ENCODE data around the gene SGO2.

SGO2 gene, protein sequence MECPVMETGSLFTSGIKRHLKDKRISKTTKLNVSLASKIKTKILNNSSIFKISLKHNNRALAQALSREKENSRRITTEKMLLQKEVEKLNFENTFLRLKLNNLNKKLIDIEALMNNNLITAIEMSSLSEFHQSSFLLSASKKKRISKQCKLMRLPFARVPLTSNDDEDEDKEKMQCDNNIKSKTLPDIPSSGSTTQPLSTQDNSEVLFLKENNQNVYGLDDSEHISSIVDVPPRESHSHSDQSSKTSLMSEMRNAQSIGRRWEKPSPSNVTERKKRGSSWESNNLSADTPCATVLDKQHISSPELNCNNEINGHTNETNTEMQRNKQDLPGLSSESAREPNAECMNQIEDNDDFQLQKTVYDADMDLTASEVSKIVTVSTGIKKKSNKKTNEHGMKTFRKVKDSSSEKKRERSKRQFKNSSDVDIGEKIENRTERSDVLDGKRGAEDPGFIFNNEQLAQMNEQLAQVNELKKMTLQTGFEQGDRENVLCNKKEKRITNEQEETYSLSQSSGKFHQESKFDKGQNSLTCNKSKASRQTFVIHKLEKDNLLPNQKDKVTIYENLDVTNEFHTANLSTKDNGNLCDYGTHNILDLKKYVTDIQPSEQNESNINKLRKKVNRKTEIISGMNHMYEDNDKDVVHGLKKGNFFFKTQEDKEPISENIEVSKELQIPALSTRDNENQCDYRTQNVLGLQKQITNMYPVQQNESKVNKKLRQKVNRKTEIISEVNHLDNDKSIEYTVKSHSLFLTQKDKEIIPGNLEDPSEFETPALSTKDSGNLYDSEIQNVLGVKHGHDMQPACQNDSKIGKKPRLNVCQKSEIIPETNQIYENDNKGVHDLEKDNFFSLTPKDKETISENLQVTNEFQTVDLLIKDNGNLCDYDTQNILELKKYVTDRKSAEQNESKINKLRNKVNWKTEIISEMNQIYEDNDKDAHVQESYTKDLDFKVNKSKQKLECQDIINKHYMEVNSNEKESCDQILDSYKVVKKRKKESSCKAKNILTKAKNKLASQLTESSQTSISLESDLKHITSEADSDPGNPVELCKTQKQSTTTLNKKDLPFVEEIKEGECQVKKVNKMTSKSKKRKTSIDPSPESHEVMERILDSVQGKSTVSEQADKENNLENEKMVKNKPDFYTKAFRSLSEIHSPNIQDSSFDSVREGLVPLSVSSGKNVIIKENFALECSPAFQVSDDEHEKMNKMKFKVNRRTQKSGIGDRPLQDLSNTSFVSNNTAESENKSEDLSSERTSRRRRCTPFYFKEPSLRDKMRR

DNA sequence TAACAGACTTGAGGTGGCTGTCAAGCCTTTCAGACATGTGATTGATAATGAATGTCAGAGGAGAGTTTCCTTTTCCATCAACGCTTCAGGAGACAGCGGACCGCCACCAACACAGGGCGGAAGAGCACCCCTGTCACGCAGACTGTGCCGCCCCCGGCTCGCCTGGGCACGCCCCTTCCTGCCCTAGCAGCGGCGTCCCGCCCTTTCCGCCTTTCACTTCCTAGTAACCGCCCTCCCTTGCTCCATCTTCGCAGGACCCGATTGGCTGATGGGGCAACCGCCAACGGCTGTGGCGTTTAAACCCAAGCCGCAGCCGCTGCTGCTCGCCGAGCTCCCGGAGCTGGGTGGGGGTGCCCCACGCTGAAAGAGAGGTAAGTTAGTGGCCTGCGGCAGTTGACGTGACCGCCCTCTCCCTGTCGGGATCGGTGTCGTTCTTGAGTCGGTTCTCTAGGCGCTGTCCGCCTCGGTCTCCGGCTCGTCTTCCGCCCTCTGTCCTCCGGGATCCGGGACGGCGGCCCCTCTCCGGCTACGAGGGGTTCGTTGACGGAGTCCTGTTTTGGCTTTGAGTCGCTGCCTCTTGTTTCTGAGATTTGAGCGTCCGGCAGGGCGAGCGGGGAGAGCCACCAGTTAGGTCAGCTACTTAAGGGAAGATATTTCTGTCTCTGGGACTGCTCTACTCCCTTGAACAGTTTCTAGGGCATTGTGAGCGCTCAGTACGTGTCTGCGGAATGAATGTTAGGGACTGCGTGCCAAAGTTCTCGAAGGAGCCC, at the start of gene SGO2:
Gene SGO2, plus strand, starts transcription at position 326 of the 770 bp plus-strand sequence. CDS start 6,769 bp downstream, outside the sequence.
- DNase-seq (ENCODE audit: low read depth) = peak; percentile 83

DNA sequence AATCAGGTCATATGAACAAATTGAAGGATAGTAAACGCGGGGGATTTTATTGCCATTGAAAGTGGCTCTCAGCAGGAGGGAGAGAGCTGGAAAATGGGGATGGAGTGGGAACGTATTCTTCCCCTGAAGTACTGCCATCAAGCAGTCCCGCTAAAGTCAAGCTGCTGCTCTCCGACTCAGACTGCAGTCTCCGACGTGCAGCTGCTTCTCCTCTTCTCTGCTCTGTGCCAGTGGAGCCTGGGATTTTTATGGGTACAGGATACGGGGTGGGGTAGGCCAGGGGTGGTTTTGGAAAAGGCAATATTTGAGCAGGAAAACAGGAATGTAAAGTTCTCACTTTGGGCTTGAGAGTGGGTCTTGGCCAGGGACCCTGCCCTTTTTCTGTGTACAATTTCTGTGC, 49.2 kb upstream of the SGO2 start:
- no peak for DNase-seq (ENCODE audit: low read depth)

DNA sequence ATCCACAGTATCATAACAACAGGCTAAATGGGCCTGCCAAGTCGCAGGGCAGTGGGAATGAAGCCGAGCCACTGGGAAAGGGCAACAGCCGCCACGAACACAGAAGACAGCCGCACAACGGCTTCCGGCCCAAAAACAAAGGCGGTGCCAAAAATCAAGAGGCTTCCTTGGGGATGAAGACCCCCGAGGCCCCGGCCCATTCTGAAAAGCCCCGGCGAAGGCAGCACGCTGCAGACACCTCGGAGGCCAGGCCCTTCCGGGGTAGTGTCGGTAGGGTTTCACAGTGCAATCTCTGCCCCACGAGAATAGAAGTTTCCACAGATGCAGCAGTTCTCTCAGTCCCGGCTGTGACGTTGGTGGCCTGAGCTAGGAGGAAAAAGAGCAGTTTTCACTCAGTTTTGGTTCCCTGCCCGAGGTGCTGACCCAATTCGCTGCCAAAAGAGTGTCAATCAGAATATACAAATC, 48.3 kb upstream of the SGO2 start:
- DNase-seq (ENCODE audit: low read depth) = no peak

DNA sequence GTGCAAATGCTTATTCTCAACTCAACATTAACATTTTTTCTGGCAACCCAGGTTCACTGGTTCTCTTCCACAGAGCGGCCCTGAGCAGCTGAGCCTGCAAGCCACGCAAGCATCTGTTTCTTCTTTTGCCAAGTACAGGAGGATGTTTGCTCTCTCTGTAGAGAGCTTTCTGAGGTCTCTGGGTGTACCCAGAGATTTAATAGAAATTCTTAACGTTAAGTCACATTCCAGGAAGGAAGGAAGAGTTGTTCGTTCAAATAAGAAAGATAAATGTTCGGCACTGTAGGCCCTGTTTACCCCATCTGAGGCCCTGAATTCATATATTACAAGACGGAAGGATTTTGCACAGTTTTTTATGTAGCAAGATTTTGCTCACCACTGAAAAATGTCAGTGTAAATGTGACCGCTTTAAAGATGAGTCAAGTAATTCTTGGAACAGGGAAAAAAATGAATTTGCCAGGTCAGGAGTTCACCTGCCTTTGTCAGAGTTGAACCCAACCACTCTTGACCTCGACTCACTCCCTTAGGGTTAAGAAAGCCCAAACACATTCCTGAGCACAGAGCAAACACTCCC, 46.2 kb upstream of the SGO2 start:
- DNase-seq (ENCODE audit: low read depth) = peak; percentile 29

DNA sequence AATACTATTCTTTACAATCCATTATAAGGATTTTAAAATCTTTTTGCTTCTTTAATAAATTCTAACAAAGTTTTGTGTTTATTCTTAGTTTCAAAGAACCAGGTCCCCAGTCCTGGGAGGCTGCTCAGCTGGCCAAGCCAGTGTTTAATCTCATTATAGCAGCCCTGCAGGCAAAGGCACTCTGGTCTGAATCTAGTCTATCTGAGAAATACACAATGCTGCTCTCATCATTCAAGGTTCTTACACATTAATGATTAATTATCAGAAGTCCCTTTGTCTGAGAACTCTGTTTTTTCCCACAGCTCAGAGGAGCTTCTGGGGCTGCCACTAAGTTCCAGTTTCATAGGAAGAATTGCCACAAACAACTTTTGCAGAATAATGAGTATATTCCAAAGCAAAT, 43.8 kb upstream of the SGO2 start:
- no peak for DNase-seq (ENCODE audit: low read depth)

DNA sequence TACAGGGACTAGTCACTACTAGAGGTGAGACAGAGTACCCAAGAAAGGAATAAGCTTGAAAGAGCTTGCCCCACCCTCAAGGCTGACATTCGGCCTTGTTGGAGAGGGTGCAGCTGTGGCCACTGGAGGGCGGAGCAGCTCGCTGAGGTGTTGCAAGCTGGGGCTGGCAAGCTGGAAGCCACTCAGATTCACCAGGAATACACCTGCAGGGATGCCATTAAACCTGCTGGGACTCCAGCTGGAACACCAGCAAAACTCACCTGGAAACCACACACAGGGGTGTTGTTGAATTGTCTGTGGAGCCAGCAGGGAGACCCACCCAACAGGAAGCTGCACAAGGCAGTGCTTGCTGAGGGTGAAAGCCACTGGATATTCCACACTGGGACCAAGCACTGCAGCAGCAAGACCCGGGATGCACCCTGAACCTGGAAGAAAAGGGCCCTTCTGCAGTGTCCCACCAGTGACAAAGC, 42.2 kb upstream of the SGO2 start:
- DNase-seq (ENCODE audit: low read depth) = no peak

DNA sequence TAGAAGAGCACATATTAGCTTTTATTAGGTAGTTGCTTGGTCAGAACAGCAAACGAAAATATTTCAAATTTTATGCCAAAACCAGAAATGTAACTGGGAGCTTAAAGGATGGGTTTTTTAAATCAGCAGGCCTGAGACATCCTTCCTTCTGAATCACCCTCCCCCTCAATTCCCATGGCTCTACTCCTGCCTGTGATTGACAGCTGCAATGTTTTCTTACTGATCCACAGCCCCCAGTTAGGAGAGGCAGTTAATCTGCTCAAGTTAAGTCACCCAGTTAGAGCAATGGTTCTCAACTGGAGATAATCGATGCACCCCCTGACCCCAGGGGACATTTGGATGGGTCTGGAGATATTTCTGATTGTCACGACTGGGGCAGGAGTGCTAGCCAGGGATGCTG, 41.1 kb upstream of the SGO2 start:
- DNase-seq (ENCODE audit: low read depth) = no peak

DNA sequence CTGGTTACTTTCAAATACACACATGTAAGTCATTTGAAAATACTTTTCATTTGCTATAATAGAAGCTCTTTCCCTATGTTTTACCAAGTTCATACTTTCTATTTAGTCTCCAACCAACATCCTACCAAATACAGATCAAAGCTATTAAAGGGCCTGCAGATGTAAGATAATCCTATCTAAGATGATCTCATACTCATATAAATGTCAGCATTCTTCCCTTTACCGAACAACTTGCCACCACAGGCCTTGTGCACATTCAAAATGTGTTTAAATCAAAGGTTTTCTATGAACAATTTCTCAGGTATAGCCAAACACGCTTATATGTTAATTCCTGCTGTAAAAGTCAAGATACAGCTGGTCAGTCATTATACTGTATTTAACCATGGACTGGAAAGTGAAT, 39.5 kb upstream of the SGO2 start:
- no peak for DNase-seq (ENCODE audit: low read depth)

DNA sequence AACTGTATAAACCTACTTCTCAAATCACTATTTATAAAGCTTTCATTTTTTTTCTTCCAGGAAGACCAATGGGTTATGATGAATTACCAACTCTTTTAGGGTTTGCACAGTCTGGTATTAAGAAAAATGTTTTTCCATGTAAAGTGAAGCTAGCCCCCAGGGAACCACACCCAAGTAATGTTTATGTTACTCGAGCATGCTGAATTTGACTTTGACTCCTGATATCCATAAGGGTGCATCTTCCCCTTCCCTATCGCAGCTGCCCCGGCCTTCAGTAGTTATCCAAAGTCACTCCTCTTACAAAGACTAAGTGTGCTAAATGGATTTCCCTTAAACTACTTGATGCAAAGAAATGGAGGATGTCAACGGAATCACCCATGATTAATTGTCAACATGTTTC, 37.8 kb upstream of the SGO2 start:
- no peak for DNase-seq (ENCODE audit: low read depth)

DNA sequence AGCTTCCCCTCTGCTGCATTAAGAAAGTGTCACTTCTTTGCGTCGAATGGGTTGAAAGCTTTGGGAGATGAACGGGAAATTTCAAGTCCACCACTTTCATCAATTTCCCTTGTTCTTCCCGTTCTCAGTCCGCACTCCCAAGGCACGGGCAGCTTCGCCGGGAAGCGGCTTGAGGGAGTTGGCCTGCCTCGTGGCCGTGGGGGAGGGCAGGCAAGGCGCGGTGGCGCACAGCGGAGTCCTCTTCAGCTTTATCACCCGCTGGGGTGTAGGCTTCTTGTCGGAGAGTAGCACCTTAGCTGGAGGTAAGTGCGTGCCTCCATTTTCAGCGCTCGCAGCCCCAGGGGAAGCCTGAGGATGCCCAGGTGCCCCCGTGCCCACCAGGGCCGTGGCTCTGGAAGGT, 36.0 kb upstream of the SGO2 start:
- DNase-seq (ENCODE audit: low read depth) = no peak

DNA sequence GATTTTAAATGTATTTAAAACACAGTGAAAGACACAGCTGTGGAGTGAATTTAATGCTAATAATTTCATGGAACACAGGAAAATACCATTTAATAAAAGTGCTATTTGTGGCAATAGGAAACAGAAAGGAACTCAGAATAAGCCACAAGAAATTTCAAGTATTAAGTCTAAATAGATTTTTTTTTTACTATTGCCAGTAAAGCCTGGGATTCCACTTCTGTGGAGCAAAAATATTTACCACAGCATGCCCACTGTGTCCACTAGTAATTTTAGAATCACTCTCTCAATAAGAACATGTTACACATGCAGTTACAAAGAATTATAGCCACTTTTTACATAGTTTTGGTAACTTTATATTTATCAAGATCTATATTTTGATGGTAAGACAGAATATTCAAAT, 33.4 kb upstream of the SGO2 start:
- no peak for DNase-seq (ENCODE audit: low read depth)

DNA sequence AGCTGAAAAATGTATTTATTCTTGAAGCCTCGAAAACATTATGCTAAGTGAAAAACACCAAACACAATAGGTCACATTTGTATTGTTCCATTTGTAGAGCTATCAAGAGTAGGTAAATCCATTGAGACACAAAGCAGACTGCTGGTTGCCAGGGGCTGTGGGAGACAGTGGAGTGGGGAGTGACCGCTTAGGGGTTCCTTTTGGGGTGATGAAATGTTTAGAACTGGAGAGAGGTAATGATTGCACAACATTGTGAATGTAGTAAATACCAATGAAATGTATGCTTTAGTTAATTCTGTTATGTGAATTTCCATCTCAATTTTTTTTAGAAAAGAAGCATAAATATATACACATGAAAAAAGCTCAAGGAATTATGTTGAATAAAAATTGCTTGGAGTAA, 32.0 kb upstream of the SGO2 start:
- DNase-seq (ENCODE audit: low read depth) = no peak

DNA sequence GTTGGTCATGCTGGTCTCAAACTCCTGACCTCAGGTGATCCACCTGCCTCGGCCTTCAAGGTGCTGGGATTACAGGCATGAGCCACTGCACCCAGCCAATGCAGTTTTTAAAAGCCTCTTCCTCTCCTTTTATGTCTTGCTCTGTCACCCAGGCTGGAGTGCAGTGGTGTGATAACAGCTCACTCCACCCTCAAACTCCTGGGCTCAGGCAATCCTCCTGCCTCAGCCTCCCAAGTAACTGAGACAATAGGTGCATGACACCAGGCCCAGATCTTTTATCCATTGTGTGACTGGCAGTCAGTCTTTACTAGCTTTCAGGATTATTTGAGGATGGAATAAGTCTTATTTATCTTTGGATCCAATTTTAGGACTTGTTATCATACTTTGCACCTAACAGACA, 29.3 kb upstream of the SGO2 start:
- no peak for DNase-seq (ENCODE audit: low read depth)

DNA sequence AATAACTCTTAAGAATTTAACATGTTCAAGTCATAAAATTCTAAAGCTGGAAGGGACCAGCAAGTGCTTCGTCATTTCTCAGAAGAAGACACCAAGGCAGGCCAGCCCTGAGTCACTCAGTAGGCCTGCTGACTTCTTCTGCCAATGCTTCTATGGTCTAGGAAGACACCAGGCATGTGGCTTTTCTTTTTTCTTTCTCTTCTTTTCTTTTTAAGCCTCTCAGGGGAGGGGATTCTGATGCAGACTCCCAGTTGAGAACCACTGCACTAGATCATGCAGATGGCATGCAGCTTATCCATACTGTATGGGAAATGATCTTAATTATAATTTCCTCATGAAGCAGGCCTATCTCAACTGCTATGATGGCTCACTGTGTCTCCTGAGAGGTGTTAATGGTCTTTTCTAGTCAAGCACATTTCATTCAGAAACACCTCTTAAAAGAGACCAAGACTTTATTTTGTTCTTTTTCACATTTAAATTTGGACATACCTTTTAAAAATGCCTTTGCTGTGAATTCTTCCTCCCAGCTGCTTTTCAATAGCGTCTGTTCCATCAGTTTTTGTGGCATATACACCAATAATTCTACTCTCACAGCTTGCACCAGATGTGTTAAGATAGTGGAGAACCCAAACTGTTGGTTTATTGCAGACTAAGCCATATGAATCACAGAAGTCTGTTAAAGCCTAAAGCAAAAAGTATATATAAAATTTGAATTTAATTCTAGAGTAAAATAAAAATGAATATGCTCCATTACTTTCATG, 27.4 kb upstream of the SGO2 start:
- no peak for DNase-seq (ENCODE audit: low read depth)

DNA sequence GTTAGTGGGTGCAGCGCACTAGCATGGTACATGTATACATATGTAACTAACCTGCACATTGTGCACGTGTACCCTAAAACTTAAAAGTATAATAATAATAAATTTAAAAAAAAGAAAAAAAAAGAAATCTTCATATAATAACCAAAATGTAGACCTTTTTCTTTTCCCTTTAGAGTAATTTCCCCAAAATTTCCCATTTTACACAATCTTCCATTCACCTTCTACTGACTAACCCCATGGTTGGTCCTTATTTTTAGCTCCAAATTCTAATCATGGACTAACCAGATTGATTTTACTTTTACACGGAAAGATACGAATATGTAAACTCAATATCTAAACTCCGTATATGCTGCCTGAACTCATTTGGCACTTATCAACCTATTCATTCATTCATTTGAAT, 23.8 kb upstream of the SGO2 start:
- DNase-seq (ENCODE audit: low read depth) = no peak

DNA sequence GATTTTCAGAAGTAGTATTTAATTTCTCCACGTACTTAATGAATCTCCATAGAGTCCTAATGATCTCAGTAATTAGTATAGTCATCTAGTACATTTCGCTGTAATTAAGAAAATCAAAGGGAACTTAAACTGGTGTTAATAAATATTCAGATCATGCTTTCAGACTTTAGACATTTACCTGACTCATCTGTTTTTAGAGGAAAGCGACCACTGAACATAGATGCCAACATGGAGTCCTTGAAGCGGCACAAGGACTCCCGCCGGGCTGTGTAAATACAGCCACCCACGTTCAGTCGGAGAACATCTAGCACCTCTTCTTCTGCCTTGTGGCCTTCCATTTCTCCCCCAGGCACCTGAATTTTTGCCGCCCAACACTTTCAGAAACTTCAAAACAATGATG, 19.3 kb upstream of the SGO2 start:
- DNase-seq (ENCODE audit: low read depth) = no peak

DNA sequence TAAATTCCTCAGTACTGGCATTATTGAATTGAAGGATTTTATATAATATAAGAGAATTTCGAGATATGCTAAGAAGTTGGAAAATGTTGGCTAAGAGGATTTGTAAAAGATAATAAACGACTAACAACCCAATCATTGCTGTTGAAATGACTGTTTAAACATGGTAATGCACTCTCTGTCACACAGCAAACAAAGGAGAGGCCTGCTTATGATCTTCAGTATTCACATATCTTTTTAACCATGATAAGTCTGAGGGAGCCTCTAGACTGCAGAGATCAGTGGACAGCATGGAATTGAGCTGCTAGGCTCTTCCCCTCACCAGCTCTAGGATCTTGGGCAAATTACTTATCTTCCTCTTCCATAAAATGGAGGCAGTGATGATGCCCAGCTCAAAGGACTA, 18.8 kb upstream of the SGO2 start:
- no peak for DNase-seq (ENCODE audit: low read depth)

DNA sequence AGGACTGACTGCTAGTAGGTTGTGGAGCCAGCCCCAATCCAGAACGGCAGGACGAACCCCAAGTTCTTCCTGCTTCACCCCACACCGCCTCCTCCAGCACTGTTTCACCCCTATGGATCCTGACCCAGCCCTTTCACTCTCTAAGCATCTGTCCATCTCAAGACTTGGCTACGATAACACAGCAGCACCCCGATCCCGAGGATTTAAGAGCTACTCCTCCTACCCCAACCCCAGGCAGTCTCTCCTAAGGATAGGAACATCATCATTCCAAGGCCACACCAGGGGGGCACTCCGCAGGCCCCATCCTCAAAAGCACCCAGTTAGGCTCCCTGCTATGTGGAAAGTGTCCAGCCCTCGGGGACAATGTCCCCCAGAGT, 16.8 kb upstream of the SGO2 start:
- no peak for DNase-seq (ENCODE audit: low read depth)

DNA sequence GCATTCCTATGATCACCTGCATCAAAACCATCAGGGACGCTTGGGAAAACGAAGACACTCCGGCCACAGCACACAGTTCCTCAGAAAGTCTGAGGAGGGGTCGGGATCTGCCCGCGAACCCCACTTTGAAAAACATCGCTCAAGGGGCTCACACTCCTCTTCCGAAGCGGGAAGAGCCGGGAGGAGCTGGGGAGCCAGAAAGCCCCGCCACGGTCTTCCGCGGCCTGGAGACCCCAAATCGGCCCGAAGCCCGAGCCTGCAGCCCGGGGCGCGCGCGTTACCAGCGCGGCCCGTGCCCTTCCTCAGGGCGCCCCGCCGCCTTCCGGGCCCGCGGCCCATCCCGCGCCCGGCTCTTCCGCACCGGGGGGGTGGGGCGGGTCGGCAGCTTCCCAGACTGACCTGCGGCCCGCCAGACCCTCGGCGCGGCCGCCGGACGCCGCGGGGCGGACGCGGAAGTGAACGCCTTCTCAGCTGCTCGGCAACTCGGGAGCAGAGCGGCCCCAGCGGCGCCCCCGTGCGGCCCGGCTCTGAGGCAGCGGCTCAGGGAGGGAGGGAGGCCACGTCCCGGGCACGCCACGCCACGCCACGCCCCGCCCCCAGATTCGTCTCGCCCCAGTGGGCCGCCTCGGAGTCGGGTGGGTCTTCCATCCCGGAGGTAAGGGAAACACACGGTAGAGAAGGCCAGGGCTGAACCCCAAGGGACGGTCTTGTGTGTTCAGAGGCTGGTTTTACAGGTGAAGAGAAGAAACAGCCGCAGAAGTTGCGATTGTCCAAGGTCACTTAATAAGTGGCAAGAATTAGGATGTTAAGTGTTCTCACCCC, 16.2 kb upstream of the SGO2 start, which contains the start of gene KCTD18:
Gene KCTD18, minus strand, starts transcription at position 457 of the 822 bp plus-strand sequence. CDS start 3,052 bp downstream, outside the sequence.
- DNase-seq (ENCODE audit: low read depth) = peak; percentile 76

Data from fibroblast of the conjunctiva (primary cell).